ENCODE results near the gene POLA1.

The POLA1 gene

DNA sequence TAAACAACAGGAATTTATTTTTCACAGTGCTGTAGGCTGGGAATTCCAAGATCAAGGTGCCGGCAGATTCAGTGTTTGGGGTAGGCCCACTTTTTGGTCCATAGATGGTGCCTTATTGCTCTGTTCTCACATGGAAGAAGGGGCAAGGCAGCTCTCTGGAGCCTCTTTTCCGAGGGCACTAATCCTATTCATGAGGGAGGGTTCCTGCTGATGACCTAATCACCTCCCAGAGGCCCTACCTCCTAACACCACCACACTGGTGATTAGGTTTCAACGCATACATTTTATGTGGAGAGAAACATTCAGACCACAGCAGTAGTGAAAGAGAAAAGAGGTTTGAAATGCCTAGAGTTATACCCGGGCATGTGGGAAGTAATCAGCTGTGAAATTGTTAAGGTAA lies 1.4 kb upstream of the POLA1 start:
- no peak for DNase-seq (ENCODE audit: low read depth)

DNA sequence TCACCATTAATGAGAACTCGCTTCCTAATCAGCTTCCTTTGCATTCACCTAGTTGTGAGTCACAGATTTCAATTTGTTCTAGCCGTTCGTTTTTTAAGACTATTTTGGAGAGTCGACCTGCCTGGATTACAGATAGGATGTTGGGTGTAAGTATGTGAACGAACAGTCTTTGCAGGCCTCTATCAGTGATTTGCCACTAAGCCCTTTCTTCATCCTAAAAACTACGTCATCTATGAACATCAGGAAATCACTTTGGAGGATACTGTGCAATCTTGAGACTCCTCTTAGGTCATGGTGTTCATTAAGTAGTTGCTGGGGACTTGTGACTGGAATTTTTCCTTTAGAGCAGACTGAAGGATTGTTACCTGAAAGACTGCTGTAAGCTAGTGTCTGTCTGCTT lies 1.1 kb downstream of the POLA1 start:
- DNase-seq (ENCODE audit: low read depth): no peak

DNA sequence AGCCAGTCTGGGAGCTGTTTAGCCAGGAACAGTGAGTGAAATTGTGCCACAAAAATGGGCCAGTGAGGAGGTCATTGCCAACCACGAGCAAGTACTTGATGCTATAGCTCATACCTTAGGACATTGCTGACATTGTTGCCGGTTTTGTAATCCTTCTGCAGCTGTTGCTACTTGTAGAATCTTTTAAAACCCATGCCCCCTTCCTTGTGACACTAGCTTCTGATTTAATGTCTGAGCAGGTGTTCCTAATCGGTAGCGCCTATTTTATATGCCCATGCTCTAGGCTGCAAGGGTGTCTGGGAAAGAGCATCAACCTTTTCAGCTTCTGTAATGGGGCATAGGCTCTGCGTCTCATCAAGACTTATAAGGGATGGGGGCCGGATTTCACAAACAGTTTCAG lies 2.6 kb downstream of the POLA1 start:
- DNase-seq (ENCODE audit: low read depth): no peak

GRCh38 chrX:24702362-24703184 lies 8.9 kb downstream of the POLA1 start:
- no peak for DNase-seq (ENCODE audit: low read depth)

DNA sequence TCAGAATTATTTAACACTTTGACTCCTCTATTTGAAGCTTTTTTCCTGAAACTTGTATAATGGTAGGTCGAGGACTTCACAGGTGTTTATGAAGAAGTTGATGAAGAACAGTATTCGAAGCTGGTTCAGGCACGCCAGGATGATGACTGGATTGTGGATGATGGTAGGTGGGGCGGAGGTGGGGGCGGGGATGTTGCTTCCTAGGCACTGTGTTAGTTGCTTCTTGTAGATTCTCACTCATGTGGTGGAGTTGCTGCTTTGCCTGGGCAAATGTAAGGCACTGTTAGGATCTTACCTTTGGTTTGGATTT lies 9.4 kb downstream of the POLA1 start:
- DNase-seq (ENCODE audit: low read depth): no peak

DNA sequence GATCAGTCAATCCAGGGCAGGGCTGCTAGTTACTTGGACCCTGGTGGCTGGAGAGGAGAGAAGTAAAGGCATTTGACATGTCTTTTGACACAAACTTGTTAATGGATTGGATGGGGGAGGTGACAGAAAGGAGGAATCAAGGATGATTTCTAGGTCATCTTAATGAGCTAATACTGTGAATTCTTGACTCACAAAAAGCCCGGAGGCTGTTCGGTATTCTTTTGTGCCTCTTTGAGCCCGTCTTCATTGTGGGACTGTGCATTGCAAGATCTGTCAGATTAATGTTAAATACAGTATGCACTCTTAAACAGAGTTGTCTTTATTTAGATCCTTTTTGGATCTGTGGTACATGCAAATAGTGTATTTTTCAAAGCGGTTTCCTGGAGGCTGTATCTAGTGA lies 25.1 kb downstream of the POLA1 start:
- DNase-seq (ENCODE audit: low read depth): no peak

DNA sequence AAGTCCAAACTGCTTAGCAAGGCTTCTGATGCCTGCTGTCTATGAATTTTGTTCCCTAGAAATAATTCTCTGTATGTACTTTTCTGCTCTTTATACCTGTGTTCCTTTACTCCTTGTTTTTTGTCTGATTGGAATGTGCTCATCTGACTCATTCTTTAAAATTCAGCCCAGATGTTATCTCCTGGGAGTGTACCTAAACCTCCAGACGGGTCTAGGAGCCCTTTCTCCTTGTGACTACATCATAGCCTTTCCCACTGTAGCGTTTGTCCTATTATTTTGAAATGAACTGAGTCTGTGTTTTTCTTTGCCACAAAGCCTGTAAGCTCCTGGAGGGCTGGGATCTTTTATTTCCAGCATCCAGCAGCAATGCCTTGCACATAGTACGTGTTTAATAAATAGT lies 26.3 kb downstream of the POLA1 start:
- DNase-seq (ENCODE audit: low read depth): no peak

- DNase-seq (ENCODE audit: low read depth): no peak
These were observed 34.8 kb downstream of the POLA1 start for GRCh38 chrX:24728530-24728929.

DNA sequence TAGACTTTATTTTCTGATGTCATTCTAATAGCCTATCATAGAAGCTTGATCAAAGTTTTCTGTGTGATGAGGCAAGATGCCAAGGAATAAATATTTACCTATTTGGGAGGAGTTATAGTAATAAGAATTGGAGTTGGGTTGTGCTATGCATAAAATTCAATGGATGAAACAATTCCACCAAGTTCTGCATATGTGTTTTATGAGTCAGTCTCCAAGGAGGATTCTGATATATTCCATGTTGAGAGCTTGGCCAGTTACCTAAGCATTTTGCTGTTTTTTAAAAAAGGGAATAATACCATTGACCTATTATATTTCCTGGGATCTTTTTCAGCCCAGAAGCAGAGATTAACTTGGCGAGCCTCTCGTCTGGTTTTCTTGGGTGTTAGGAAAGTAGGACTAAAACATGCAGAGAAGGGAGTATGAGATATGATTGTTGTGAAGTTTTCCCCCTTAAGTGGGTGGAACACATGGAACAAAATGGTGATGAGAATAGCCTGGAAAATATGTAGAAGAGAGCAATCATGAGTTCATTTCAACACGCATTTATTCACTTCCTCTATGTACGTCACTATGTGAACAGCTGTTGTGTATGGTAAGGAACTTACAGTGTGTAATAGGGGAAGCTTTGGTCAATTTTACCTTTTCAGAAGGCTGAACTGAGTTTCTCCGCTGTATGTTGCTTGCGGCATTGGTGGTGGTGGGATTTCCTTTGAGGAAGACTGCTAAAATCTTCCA lies 39.2 kb downstream of the POLA1 start:
- no peak for DNase-seq (ENCODE audit: low read depth)

DNA sequence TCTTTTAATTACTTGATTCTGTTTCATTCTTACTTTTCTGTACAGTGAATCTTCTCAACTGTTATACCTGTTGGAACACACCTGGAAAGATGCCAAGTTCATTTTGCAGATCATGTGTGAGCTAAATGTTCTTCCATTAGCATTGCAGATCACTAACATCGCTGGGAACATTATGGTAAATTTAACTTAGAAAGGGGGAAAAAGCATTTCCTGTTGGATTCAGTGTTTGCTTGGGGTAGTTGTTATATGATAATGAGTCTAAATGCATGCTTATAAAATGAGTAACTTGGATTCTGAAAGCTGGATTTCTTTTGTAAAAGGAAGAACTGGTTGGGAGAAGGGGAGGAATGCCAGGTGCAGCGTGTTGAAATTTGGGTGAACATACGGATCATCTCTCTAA lies 47.6 kb downstream of the POLA1 start:
- no peak for DNase-seq (ENCODE audit: low read depth)

GRCh38 chrX:24748196-24748595 lies 54.5 kb downstream of the POLA1 start:
- no peak for DNase-seq (ENCODE audit: low read depth)

DNA sequence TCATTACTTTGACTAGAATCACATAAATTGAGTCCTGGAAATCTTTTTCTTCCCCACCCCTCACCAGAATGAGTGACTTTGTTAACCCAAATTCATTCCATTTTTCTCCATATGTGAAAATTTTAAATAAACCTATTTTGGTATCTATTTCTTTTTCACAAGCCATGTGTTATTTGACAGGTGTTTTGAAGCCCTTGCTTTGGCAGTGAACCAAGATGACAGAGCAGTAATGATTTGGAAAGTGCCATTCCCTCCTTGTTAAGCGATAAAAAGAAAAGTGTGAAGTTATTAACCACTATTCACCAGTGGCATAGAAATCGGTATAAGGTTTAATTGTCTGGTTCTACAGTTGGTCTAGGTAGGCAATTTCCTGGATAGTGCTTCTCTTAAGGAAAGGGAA lies 66.1 kb downstream of the POLA1 start:
- no peak for DNase-seq (ENCODE audit: low read depth)

GRCh38 chrX:24760363-24761000 lies 66.8 kb downstream of the POLA1 start:
- DNase-seq (ENCODE audit: low read depth): no peak

DNA sequence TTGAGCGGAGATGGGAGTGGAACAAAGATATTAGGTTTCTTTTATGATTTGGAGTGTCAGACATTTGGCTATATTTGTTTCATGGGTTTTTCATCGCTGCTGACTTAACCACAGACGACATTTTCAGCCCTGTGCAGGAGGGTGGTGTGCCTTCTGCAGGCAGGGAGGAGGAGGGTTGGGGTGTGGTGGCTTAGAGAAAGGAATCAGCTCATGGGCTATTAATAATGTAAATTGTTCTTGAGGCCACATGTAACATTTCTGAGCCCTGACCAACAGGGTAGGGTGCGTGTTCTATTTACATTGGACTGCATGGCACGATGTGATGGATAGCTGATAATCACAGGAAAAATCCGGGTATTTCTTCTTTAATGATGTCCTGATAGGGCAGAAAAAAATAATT lies 67.6 kb downstream of the POLA1 start:
- no peak for DNase-seq (ENCODE audit: low read depth)

DNA sequence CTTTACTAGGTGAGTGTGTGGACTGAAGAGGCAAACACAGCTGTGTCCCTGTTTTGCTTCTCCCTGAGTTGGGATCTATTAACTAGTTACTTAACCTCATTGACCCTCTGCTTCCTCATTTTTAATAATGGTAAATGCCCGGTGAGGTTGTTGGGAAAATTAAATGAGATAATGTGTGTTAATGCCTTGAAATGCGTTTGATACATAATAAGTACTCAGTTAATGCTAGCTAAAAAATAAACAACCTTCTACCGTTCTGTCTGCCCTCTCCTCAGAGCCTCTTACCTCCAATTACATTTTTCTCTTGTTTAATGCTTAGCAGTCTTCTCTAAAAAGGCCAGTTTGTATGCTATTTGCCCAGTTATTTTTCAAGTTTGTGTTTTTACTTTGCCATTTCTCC lies 70.3 kb downstream of the POLA1 start:
- no peak for DNase-seq (ENCODE audit: low read depth)

DNA sequence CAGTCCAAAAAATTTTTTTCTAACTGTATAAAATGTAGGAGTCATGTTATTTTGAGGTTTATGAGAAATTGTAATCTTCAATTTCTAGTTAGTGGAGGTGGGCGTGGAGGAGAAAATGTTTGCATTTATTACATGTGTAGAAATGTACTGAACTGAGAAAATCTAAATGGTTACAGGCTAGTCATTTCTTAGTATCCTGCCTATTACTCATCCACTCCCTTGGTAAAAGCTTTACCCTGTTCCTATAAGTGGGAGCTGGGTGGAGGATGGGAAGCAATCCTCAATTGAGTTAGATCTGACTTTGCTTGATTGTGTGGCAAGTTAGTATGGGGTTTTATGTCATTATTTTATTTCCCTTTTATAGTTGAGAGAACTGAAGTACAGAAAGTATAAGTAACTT lies 73.8 kb downstream of the POLA1 start:
- no peak for DNase-seq (ENCODE audit: low read depth)

- no peak for DNase-seq (ENCODE audit: low read depth)
These were observed 74.8 kb downstream of the POLA1 start for GRCh38 chrX:24768556-24768955.

GRCh38 chrX:24774650-24775049 lies 80.9 kb downstream of the POLA1 start:
- DNase-seq (ENCODE audit: low read depth): no peak

DNA sequence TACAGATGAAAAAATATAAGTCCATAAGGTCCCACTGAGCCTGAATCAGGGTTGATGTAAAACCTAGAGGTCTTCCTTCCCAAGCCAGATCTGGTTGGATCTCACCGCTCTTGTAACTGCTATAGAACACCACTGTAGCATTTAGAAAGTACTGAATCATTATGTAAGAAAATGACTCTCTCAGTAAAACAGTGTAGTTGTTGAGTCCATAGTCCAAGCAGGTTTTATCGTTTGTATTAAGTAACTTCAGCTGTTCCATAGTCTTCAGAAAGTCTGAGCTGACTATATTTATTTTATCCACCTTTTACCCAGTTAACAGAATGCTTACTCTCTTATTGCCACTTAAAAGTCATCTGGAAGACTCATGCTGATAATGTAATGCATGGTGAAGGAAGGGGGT lies 82.2 kb downstream of the POLA1 start:
- no peak for DNase-seq (ENCODE audit: low read depth)

- DNase-seq (ENCODE audit: low read depth): no peak
These were observed 83.9 kb downstream of the POLA1 start for GRCh38 chrX:24777660-24778059.

DNA sequence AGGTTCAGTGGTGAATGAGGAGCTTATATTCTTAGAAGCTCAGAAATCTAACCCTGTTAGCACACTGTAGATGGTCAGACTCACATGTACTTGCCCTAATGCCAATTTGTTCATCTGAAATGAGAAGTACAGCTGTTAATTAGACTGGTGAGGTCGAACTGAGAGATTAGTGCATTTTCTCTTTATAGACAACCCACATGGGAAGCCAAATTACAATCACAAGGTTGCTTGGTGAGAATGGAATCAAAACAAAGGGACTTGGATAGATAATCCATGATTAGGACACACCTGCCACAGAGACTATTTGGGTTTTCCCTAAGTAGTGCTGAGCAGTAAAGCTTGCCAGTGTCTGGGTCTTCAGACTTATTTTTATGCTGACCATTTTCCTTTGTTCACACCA lies 88.3 kb downstream of the POLA1 start:
- no peak for DNase-seq (ENCODE audit: low read depth)

- no peak for DNase-seq (ENCODE audit: low read depth)
These were observed 95.3 kb downstream of the POLA1 start for GRCh38 chrX:24789047-24789446.

GRCh38 chrX:24790166-24790565 lies 96.4 kb downstream of the POLA1 start:
- DNase-seq (ENCODE audit: low read depth): no peak
